GDM1 (cell line): ENCODE results near the gene BCAS4.
"Not testable (repeated sequence)": the region's sequence is repeated elsewhere in the genome, so short reads cannot be mapped to it uniquely, and the experiment has no call there.

Source experiments
- DNase-seq: peaks from one replicate; lab custom pipeline; 2025; lab: John Stamatoyannopoulos, UW

BCAS4 gene

DNA sequence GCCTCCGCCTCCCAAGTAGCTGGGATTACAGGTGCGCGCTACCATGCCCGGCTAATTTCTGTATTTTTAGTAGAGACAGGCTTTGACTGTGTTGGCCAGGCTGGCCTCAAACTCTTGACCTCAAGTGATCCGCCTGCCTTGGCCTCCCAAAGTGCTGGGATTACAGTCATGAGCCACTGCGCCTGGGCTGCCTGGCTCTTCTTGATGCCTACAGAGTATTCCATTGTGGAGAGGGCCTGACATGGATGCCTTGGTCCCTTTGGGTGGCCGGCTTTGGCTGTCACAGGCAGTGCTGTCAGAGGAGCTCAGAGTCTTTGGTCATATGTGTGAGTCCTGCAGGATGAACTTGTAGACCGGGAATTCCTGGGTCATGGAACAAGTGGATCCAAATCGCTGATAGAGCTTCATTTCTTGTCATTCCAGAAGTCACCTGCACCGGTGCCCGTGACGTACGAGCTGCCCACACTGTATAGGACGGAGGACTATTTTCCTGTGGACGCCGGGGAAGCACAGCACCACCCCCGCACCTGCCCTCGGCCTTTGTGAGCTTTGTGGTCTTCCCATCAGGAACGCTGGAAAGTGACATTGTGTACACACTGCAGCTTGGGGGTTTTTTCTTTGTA is 81.3 kb downstream of the BCAS4 start:
- DNase-seq: no peak

DNA sequence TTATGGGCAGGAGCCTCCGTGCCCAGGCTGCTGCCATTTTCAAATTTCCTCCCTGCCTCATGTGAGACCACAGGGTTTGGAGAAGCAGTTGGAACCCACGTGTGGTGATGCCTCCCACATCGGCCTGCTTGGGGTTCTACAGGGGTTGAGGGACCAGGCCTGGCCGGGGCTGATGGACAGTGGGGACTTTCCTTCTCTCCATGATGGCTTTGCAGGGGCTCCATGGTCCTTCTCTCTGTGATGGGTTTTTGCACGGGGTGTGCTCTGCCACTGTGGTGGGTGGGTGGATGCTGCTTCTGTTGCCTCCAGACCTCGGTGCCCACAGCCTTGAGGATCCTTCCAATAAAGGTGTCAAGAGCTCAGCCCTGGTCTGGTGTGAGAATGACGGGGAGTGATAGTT is 82.0 kb downstream of the BCAS4 start:
- no peak for DNase-seq

DNA sequence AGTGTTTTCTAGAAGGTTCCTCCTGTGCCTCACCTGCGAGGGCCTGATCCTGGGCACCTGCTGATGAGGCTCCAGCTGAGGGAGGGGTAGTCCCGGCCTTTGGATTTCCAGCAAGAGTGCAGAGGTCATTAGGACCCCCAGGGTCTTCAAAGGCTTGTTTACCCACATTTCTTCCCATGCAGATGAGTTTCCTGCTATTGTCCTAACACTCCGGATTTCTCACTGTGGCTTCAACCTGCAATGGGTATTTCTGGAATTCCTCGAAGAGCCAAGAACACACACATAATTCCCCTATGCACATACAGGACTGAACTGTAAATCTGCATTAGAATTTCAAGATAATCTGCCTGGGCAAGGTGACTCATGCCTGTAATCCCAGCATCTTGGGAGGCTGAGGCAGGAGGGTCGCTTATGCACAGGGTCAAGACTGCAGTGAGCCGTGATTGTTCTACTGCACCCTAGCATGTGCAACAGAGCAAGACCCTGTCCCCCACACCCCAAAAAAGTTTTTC is 82.4 kb downstream of the BCAS4 start:
- DNase-seq: no peak

DNA sequence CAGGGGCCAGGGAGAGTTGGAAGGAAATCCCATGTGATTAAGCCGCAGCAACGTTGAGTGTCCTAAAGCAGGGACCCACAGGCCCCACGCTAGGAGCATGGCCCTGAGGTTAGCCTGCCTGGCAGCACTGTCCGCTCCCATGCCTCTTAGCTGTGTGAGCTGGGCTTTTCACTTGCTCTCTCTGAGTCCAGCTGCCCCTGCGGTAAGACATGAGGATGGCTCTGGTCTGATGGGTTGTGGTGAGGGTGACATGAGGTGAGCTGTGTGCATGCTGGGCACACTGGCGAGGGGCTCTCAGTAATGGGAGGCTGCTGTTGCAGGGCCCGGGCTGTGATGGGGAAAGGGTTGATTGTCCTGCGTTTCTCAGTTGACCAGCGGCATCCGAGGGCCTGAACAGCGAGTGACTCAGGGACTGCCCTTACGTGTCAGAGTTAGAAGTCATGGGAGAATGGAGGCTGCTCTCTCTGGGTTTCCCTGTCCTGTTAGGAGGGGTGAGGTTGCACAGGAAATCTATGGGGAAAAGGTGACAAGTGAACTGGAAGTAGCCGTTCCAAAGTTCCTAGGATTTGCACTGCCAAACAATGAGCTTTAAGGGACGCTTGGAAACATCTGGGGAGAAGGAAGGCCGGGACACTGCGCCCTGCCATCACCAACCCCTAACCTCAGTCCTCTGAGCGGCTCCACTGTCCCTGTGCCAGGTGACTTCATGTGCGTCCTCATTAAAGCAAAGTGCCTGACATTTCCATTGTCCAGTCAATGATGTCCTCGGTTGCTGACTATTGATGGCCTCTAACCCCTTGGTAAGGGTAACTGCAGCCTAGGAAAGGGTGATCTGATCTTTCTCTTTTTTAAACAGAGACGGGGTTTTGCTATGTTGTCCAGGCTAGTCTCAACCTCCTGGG is 85.0 kb downstream of the BCAS4 start:
- DNase-seq: no peak

DNA sequence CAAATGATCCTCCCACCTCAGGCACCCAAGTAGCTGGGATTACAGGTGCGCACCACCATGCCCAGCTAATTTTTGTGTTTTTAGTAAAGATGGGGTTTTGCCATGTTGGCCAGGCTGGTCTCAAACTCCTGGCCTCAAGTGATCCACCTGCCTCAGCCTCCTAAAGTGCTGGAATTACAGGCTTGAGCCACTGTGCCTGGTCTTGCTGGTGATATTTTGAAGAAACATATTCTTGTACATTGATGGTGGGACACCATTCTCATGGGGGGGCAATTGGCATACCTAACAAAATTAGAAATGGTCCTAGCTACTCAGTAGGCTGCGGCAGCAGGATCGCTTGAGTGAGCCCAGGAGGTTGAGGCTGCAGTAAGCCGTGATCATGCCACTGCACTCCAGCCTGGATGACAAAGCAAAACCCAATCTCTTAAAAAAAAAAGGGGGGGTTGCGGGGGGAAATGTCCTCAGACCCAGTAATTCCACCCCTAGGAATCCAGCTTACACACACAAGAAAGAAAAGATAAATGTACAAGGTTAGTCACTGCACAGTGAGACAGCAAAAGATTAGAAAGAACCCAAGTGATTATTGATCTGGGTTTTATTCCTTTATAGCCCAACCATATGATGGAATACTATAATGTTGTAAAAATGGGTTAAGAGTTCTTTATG is 87.0 kb downstream of the BCAS4 start:
- not testable (repeated sequence) for DNase-seq

DNA sequence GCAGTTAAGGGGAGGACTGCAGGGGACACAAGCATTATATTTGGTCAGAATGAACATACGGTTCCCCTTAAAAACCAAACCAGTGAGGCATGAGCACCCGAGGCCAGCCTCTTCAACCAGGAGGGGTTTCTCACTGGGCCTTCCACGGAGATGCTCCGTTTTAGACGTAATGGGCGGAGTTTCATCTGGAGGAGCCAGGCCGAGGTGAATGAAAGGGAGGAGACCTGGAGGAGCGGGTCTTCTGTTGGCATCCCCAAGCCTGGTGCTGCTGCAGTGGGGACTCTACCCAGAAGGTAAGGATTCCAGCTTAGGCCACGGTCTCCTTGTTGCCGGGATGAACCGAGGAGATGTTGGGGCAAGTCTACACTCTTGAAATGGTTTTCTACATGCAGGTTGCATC is 89.0 kb downstream of the BCAS4 start:
- no peak for DNase-seq

DNA sequence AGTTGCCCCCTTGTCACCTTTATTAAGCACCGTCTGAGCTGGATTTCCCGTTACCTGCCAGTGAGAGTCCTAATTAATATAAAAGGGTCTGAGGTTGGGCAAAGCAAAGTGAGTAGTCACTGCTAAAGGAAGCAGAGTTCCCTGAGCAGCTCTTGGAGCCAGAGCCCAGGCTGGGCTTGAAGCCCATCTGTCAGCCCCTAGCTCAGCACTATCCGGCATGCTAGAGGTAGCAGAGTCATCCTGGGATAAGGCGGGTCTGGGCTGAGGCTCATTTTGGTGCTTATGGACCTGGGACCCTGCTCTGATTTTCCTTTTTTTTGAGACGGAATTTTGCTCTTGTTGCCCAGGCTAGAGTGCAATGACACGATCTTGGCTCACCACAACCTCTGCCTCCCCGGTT is 90.2 kb downstream of the BCAS4 start:
- DNase-seq: no peak

DNA sequence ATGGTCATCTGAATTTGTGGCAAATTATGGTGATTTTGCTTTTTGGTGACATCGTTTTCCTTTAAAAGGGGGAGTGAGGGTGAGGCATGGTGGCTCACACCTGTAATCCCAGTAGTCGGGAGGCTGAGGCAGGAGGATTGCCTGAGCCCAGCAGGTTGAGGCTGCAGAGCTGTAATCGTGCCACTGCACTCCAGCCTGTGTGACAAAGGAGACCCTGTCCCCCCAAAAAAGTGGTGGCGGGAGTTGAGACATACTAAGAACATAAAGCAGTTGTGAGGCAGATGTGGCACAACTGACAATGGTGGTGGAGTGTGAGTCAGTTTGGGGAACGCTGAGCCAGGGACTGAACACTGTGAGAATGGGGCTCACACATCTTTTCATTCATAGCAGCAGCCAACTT is 90.9 kb downstream of the BCAS4 start:
- DNase-seq: no peak

DNA sequence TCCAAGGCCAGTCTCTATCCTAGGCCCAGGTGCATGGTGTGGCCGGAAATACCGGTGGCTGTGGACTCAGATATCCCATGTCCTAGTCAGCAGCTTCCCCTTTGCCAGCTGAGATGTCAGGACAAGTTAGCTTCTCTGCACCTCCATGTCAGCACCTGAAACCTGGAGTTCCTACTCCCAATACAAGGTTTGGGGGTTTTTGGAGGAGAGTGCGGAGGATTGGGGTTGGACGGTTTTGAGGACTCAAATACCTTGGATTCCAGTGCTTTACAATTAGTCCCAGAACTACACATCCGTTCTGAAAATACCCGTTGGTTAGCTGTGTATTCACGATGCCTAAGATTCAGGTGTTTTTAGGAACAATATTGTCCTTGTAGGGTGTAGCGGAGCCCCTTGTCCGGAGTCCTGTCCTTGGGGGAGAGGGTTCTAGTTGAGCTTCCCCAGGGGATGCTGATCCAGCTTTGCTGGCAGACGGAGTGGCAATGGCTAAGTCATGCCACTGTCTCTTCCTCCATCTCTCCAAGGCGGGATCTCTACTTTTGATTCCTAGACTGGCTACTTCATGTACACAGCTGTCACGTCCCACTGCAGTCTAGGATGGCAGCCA is 91.4 kb downstream of the BCAS4 start:
- no peak for DNase-seq

DNA sequence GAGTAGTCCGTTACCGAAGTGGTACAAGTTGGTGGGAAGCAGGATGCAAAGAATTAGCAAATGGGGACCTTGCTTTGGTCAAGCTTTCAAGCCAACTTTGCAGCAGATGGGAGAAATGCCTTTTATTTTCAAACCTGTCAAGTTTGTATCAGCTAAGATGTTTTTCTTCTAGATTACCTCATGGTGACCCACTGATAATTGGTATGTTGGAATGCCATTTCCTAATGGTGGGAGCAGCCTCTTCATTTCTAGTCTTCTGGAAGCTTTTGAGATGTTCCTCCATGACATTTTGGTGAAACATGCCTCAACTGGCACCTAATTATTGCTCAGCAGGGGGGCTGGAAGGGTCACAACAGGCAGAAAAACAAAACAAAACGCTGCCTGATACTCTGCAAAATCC is 92.7 kb downstream of the BCAS4 start:
- no peak for DNase-seq

DNA sequence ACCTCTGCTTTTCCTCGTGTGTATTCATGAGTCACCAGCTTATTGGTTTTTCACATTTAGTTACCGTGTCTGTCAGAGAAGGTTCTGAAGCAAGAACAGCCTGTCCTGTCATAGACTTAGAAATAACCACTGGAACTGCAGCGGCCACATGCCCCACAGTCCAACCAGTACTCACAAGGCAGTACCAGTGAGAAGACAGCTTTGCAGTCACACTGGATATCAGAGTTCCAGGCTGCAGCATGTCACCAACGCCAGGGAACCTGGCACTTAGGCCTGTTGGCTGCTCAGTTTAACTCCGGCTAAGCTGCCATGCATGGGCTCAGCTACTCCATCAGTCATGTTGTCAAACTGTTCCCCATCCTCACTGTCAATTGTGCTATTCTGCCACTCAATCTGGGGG is 96.3 kb downstream of the BCAS4 start:
- no peak for DNase-seq

DNA sequence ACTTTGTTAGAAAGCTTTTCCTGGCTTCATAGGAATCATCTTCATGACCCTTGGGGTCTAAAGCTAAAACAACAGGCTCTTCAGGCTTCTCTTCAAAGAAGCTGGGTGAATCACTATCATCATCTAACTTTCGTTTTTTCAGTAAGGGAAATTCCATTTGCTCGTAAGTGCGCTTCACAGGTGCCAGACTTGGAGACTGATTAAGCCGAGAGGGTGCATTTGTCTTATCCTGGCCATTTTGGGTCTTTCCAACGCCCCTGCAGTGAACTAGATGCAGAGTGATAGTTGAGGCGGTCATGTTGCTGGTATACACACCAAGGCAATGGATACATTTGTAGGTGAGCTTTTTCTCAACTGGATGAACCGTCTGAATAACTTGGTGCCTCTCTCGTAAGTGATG is 97.5 kb downstream of the BCAS4 start:
- no peak for DNase-seq

DNA sequence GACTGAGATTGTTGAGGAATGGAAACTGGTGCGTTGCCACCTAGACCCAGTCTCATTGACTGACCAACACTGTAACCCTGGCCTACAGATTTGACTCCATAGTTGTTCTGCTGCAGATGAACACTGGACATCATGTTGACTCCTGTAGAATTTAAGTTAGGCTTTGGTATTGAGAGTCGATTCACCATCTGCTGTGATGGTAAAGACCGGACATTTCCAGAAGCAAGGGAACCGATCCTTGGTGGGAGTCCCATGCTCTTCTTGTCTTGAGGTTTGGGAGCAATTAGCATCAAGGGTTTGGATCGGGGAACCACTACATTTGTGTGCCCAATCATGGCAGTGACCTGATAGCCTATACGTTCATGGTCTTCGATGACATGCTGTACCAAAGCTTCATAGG is 98.8 kb downstream of the BCAS4 start:
- DNase-seq: no peak

DNA sequence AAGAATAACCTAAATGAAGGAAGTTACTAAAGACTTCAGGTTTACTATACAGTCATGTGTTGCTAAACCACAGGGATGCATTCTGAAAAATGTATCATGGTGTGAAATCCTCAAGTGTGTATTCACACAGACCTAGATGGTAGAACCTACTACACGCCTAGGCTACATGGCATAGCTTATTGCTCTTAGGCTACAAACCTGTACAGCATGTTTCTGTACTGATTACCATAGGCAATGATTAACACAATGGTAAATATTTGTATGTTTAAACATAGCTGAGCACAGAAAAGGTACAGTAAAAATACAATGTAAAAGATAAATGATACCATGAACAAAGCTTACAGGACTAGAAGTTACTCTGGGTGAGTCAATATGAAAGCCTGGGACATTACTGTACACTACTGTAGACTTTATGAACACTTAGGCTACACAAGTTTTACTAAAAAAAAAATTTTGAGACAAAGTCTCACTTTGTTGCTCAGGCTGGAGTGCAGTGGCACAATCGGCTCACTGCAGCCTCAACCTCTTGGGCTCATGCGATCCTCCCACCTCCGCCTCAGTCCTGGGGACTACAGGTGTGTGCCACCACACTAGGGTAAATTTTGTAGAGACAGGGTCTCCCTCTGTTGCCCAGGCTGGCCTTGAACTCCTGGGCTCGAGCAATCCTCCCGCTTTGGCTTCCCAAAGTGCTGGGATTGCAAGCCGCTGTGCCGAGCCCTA is 100.4 kb downstream of the BCAS4 start:
- no peak for DNase-seq

DNA sequence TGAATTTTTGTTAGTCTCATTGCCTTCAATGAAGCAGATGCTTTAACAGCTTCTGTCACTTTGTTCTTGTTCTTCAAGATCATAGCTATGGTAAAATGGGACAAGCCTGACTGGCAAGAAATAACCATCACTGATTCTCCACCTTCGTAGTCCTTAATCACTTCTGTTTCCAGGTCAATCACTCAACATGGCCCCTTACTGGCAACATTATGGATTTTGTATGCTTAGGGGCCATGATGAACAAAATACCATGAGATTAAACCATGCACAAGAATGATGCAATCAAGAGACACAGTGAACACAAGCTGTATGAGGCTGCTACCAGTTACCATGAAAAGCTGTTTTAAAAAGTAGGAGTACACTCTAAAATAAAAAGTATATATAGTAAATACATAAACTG is 103.6 kb downstream of the BCAS4 start:
- DNase-seq: no peak

DNA sequence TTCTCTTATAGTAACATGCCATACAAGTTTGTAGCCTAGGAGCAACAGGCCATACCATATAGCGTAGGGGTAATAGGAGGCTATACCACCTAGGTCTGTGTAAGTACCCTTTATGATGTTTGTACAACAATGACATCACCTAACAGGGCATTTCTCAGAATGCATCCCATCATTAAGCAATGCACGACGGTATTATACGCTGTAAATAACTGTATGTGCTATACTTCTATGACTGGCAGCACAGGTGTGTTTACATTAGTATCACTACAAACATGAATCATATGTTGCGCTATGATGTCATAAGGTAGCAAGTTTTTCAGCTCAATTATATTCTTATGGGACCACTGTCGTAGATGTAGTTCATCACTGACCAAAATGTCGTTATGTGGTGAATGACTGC is 105.4 kb downstream of the BCAS4 start:
- DNase-seq: no peak

DNA sequence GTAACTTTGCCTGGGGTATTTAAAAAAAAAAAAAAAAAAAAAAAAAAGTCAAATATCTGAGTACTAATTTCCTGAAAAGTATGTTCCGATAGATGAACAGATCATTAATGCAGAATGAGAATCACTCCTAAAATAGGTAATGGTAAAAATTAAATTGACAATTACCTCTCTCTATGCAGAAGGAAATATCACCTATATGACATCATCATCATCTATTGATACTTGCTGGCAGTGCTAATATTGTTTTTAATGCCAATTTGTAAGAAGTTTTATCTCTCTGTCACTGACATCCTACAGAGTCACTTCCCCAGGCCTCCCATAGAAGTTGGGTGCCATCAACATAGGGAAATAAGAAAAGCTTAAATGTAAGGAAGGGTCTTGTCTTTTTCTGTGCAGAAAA is 106.4 kb downstream of the BCAS4 start:
- no peak for DNase-seq

DNA sequence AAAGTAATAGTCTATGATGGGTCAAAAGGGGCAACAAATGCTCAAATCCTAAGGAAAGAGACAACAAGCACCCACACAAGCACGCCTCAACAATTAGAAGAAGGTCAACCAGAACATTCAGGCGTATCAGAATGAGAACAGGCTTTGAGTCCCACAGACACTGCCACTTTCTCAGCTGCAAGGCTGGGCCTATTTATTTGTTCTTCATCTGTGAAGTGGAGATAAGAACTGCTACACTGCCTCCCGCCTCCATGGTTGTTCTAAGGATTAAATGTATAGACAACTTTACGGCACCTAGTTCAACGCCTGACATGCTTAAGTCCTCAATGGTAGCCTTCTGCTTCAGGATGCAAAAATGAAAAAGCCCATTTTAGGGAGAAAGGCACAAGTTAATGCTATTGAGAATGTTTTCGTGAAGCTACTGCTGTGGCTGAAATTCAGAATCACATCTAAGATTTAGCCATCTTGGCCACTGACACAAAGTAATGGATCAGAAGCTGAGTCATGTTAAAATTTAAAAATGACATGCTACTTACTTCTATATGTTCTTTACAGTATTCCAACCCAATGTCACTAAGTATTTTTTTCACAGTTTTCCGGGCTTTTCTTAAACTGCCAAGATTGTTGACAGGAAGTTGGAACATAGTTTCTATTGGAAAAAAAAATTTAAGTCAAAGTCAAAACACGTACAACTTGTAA is 108.6 kb downstream of the BCAS4 start:
- DNase-seq: no peak

DNA sequence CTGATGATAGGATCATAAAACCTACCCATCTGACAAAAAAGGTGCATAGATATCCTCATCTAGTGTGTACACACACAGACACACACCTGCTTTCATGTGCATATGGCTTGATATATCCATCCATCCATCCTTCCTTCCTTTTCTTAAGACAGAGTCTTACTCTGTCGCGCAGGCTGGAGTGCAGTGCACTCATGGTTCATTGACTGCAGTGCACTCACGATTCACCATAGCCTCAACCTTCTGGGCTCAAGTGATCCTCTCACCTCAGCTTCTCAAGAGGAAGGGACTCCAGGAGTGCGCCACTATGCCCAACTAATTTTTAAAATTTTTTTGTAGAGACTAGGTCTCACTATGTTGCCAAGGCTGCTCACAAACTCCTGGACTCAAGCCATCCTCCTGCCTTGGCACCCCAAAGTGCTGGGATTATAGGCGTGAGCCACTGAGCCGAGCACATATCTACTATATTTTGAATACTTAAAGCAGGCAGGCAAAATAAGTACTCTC is 109.3 kb downstream of the BCAS4 start:
- DNase-seq: no peak

DNA sequence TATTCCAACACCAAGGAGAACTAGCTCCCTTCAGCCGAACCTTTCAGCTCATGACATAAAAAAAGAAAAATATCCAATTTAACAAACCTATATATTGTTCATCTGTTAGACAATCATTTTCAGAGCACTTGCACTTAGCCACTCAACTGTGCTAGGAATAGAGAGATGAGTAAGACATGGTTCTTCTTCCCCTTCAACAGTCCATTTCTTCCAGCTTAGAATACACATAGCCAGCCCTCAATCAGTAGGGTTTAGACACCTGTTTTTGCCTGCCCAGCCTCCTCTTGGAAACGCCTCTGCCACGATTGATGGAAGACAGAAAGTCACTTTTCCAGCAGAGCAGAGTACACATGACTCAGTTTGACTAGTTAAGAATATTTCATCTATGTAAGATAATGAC is 114.6 kb downstream of the BCAS4 start:
- DNase-seq: no peak

DNA sequence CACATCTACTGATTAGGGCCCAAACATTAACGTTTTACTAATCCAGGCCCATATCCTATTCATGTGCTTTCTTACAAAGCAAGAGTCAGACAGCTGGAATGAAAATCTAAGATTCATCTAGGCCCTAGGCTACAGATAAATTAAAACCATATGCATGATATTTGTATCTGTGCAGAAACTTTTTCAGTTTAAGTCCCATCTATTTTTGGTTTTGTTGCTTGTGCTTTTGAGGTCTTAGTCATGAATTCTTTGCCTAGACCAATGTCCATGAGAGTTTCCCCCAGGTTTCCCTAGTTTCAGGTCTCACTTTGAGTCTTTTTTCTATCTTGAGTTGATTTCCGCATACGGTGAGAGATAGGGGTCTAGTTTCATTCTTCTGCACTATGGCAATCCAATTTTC is 116.2 kb downstream of the BCAS4 start:
- DNase-seq: no peak
